Hematopoietic multipotent progenitor cell treated with erythropoietin and hydrocortisone succinate and interleukin-3 and kit ligand, for 8 days (in vitro differentiated cells): ENCODE data around the gene DOP1B.

Experiments used
- DNase-seq: peaks from one replicate; pipeline ENCODE4 v3.0.0-alpha.2; 2015

DOP1B gene

DNA sequence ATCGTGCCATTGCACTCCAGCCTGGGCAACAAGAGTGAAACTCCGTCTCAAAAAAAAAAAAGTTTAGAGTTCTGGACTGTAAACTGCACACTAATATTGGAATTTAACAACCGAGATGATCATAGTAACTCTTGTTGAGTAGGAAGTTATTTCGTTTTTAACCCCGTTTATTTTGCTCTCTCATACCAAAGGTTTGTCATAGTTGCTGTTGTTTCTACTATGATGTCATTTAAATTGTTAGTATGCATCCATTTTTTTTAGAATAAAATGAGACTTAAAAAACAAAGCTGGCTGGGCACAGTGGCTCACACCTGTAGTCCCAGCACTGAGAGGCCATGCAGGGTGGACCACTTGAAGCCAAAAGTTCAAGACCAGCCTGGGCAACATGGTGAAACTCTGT is 49.3 kb downstream of the DOP1B start:
- no peak for DNase-seq
